Uterus (tissue), 4 donors: ENCODE measurements around the gene PXMP4. TPM values are rescaled to one million over a fixed set of nuclear protein-coding genes. Genes with fewer than 3 reads are reported as not detected.

Experiments used
- DNase-seq, 2 donors: peaks; one replicate each; pipeline ENCODE4 v3.0.0-alpha.2; 2019 to 2020
- H3K27ac ChIP-seq, 2 donors: fragments of 200-600 bp; sonication (generic); 1 replicate in 1 of 2; 2 replicates in 1 of 2; pipeline ENCODE4 v1.5.1; 2016 to 2018
- H3K27me3 ChIP-seq, 2 donors: fragments of 200-600 bp; sonication (generic); one replicate each; pipeline ENCODE4 v1.5.1; 2018 to 2019; ENCODE audit warnings: control low read depth in 1 of 2
- H3K36me3 ChIP-seq, 2 donors: fragments of 200-600 bp; sonication (generic); one replicate each; pipeline ENCODE4 v1.5.1; 2019; ENCODE audit warnings: control low read depth in 1 of 2
- H3K4me1 ChIP-seq, 2 donors: fragments of 200-600 bp; sonication (generic); one replicate each; pipeline ENCODE4 v1.5.1; 2018 to 2019; ENCODE audit warnings: control low read depth in 1 of 2
- H3K4me3 ChIP-seq, 2 donors: fragments of 200-600 bp; sonication (generic); 1 replicate in 1 of 2; 2 replicates in 1 of 2; pipeline ENCODE4 v1.5.1; 2018 to 2019; ENCODE audit warnings: mild to moderate bottlenecking in 1 of 2
- H3K9me3 ChIP-seq, 2 donors: fragments of 200-600 bp; sonication (generic); one replicate each; pipeline ENCODE4 v1.5.1; 2019; ENCODE audit warnings: control low read depth in 1 of 2
- CTCF ChIP-seq, 4 experiments: fragments of 200-600 bp in 2 of 4; fragments of 450-650 bp in 2 of 4; sonication (generic) in 2 of 4; IDR thresholded peaks; one replicate each; pipeline ENCODE4 v1.5.1; 2016 to 2019; ENCODE audit warnings: antibody characterized with exemption in 4 of 4, mild to moderate bottlenecking in 2 of 4, moderate library complexity in 1 of 4
- POLR2A ChIP-seq, 2 donors: fragments of 450-650 bp; IDR thresholded peaks; one replicate each; pipeline ENCODE4 v1.6.1; 2016; ENCODE audit warnings: antibody characterized with exemption in 2 of 2, mild to moderate bottlenecking in 1 of 2, moderate library complexity in 1 of 2
- intact Hi-C: fragments of 100-400 bp; cut with DNase I; formaldehyde crosslinking; loops from one replicate; pipeline ENCODE4 v1.15.1; 2023; ENCODE audit warnings: low total_unique reads
- total RNA-seq, 4 donors: library from RNA; depleted of rRNA in 3 of 4; stranded (reverse); fragments of >200 nt in 3 of 4; gene quantifications; one replicate each; pipeline versions ENCODE4 v1.1.0 to v1.2.4, GENCODE V29; 2014 to 2023
- donor health status: DM: yes; HTN: yes; CAD: no.

PXMP4 gene
- total RNA-seq, 4 donors from 2014 or later: 1.8 to 13.8 (median 10.7) TPM

- peaks cover 0 to 8% of the 10 kb centered on the region in 2 donors for H3K4me1 ChIP-seq
- H3K27me3 ChIP-seq: no peaks in the 10 kb centered on the region
- H3K27ac ChIP-seq: peak within 1 kb of the TSS; percentile 42 to 71
- no peaks in the 10 kb centered on the region for H3K9me3 ChIP-seq
- H3K4me3 ChIP-seq: peak within 1 kb of the TSS; percentile 13 to 34
- H3K36me3 ChIP-seq: no peaks in the 10 kb centered on the region
- DNase-seq: peak; percentile 92 to 96
- TF ChIP-seq POLR2A (IDR thresholded peaks at IDR 0.05): no peak
- peak; percentile 50 to 67 (median 60) for TF ChIP-seq CTCF (IDR thresholded peaks at IDR 0.05)
- intact Hi-C loops: no loop called here
Observed at GRCh38 chr20:33686100-33686983, 33.8 kb downstream of the PXMP4 start, which contains the start of gene E2F1. Gene E2F1 (minus strand): TSS chr20:33686385. CDS start chr20:33686264, 121 bp downstream.

GRCh38 chr20:33685328-33686099 is 34.6 kb downstream of the PXMP4 start:
- intact Hi-C loops: no loop called here
- no peaks in the 10 kb centered on the region for H3K9me3 ChIP-seq
- H3K27ac ChIP-seq: no peak overlapping the region

GRCh38 chr20:33684533-33685327 is 35.4 kb downstream of the PXMP4 start:
- no peak for TF ChIP-seq POLR2A (IDR thresholded peaks at IDR 0.05)
- TF ChIP-seq CTCF (IDR thresholded peaks at IDR 0.05): no peak
- intact Hi-C loops: no loop called here
- Histone ChIP-seq H3K4me1 (peaks cover 0 to 8% of the 10 kb centered on the region in 2 donors), H3K36me3 (no peaks in the 10 kb centered on the region), H3K4me3 (no peak overlapping the region), H3K9me3 (no peaks in the 10 kb centered on the region), H3K27ac (no peak overlapping the region), H3K27me3 (no peaks in the 10 kb centered on the region)
- peak in 1 of 2 donors; percentile 25 for DNase-seq

More at GRCh38 chr20:33685328-33686099, 34.6 kb downstream of the PXMP4 start:
- DNase-seq: peak in 1 of 2 donors; percentile 16
- Histone ChIP-seq H3K27me3 (no peaks in the 10 kb centered on the region), H3K4me3 (peak overlapping the region; percentile 13 to 34), H3K4me1 (peaks cover 0 to 8% of the 10 kb centered on the region in 2 donors), H3K36me3 (no peaks in the 10 kb centered on the region)
- TF ChIP-seq CTCF (IDR thresholded peaks at IDR 0.05) (no peak), POLR2A (IDR thresholded peaks at IDR 0.05) (no peak)

GRCh38 chr20:33681728-33682353 is 38.3 kb downstream of the PXMP4 start:
- no peak overlapping the region for H3K4me3 ChIP-seq
- H3K27ac ChIP-seq: no peak overlapping the region
- intact Hi-C loops: no loop called here
- DNase-seq: no peak
- no peak for TF ChIP-seq POLR2A (IDR thresholded peaks at IDR 0.05)
- TF ChIP-seq CTCF (IDR thresholded peaks at IDR 0.05): no peak
- H3K4me1 ChIP-seq: peaks cover 0 to 8% of the 10 kb centered on the region in 2 donors
- no peaks in the 10 kb centered on the region for H3K27me3 ChIP-seq
- H3K9me3 ChIP-seq: no peaks in the 10 kb centered on the region
- H3K36me3 ChIP-seq: no peaks in the 10 kb centered on the region
